Mesodermal cell (in vitro differentiated cells): ENCODE measurements around the gene TRAPPC10.

Experiments used
- H3K27ac ChIP-seq: 2 replicates; pipeline ENCODE4 v1.7.0; 2013; ENCODE audit warnings: mild to moderate bottlenecking, low read depth, low read length, moderate library complexity; ENCODE audit not compliant: severe bottlenecking
- H3K36me3 ChIP-seq: 2 replicates; pipeline ENCODE4 v1.7.1; 2013; ENCODE audit warnings: mild to moderate bottlenecking, low read length, moderate library complexity; ENCODE audit not compliant: control insufficient read depth, insufficient read depth
- H3K4me1 ChIP-seq: one replicate; pipeline ENCODE4 v1.7.1; 2013; ENCODE audit warnings: mild to moderate bottlenecking, low read length; ENCODE audit not compliant: insufficient read depth, control insufficient read depth, poor library complexity, severe bottlenecking
- H3K4me3 ChIP-seq: 2 replicates; pipeline ENCODE4 v1.7.0; 2013; ENCODE audit warnings: low read length, control low read depth, mild to moderate bottlenecking; ENCODE audit not compliant: insufficient read depth, poor library complexity, severe bottlenecking; ENCODE audit errors: extremely low read depth
- H3K9me3 ChIP-seq: 2 replicates; pipeline ENCODE4 v1.7.1; 2013; ENCODE audit warnings: mild to moderate bottlenecking, low read length, moderate library complexity; ENCODE audit not compliant: control insufficient read depth
- whole genome bisulfite sequencing, 2 experiments: methylation state at CpG; one replicate each; pipeline ENCODE4 v1.1.5; 2013; ENCODE audit warnings: missing lambda C conversion rate in 2 of 2; ENCODE audit not compliant: insufficient coverage in 2 of 2; 5-methylcytosine and 5-hydroxymethylcytosine counted together

Gene TRAPPC10

GRCh38 chr21:43971992-43972255, 40.2 kb upstream of the TRAPPC10 start:
- Histone ChIP-seq H3K4me1 (no peaks in the 10 kb centered on the region), H3K27ac (no peak overlapping the region), H3K4me3 (no peak overlapping the region), H3K9me3 (no peaks in the 10 kb centered on the region), H3K36me3 (peaks cover 4% of the 10 kb centered on the region)
- WGBS, 2 experiments: 92 to 95% methylated on average over 7 to 10 of the region's 11 CpGs

- Histone ChIP-seq H3K27ac (no peak overlapping the region), H3K4me1 (no peaks in the 10 kb centered on the region), H3K9me3 (no peaks in the 10 kb centered on the region), H3K36me3 (peaks cover 4% of the 10 kb centered on the region), H3K4me3 (no peak overlapping the region)
- 92 to 95% methylated on average over 26 to 27 of the region's 29 CpGs for WGBS, 2 experiments
Measured at GRCh38 chr21:43972850-43973633, 39.1 kb upstream of the TRAPPC10 start.

- no peak overlapping the region for H3K4me3 ChIP-seq
- H3K27ac ChIP-seq: no peak overlapping the region
- no peaks in the 10 kb centered on the region for H3K9me3 ChIP-seq
- H3K4me1 ChIP-seq: no peaks in the 10 kb centered on the region
- 92 to 97% methylated on average over 10 of the region's 12 CpGs for WGBS, 2 experiments
- peaks cover 4% of the 10 kb centered on the region for H3K36me3 ChIP-seq
Measured at GRCh38 chr21:43973634-43973955, 38.5 kb upstream of the TRAPPC10 start.

- no peaks in the 10 kb centered on the region for H3K4me1 ChIP-seq
- peaks cover 4% of the 10 kb centered on the region for H3K36me3 ChIP-seq
- H3K27ac ChIP-seq: no peak overlapping the region
- H3K4me3 ChIP-seq: no peak overlapping the region
- 89 to 93% methylated on average over 16 of the region's 16 CpGs for WGBS, 2 experiments
- no peaks in the 10 kb centered on the region for H3K9me3 ChIP-seq
Measured at GRCh38 chr21:43974791-43975468, 37.2 kb upstream of the TRAPPC10 start.

- Histone ChIP-seq H3K4me3 (no peak overlapping the region), H3K27ac (no peak overlapping the region), H3K4me1 (peaks cover 4% of the 10 kb centered on the region), H3K36me3 (peaks cover 4% of the 10 kb centered on the region), H3K9me3 (no peaks in the 10 kb centered on the region)
- 6 to 9% methylated on average over 14 to 15 of the region's 24 CpGs for WGBS, 2 experiments
Measured at GRCh38 chr21:43975469-43976098, 36.5 kb upstream of the TRAPPC10 start.

GRCh38 chr21:43976661-43977060, 35.4 kb upstream of the TRAPPC10 start:
- H3K4me3 ChIP-seq: no peak overlapping the region
- no peaks in the 10 kb centered on the region for H3K36me3 ChIP-seq
- H3K4me1 ChIP-seq: peaks cover 11% of the 10 kb centered on the region
- WGBS, 2 experiments: 92 to 94% methylated on average over 6 to 7 of the region's 9 CpGs
- no peak overlapping the region for H3K27ac ChIP-seq
- no peaks in the 10 kb centered on the region for H3K9me3 ChIP-seq

- no peaks in the 10 kb centered on the region for H3K36me3 ChIP-seq
- H3K4me3 ChIP-seq: no peak overlapping the region
- H3K9me3 ChIP-seq: no peaks in the 10 kb centered on the region
- 92 to 97% methylated on average over 6 to 7 of the region's 10 CpGs for WGBS, 2 experiments
- H3K27ac ChIP-seq: no peak overlapping the region
- peaks cover 11% of the 10 kb centered on the region for H3K4me1 ChIP-seq
Measured at GRCh38 chr21:43978060-43978459, 34.0 kb upstream of the TRAPPC10 start.

GRCh38 chr21:43979654-43980053, 32.5 kb upstream of the TRAPPC10 start:
- no peak overlapping the region for H3K4me3 ChIP-seq
- H3K9me3 ChIP-seq: no peaks in the 10 kb centered on the region
- H3K4me1 ChIP-seq: peaks cover 11% of the 10 kb centered on the region
- H3K27ac ChIP-seq: no peak overlapping the region
- WGBS, 2 experiments: 89 to 91% methylated on average over 7 of the region's 7 CpGs
- no peaks in the 10 kb centered on the region for H3K36me3 ChIP-seq

GRCh38 chr21:43981151-43981870, 30.8 kb upstream of the TRAPPC10 start:
- Histone ChIP-seq H3K36me3 (no peaks in the 10 kb centered on the region), H3K9me3 (no peaks in the 10 kb centered on the region), H3K27ac (no peak overlapping the region), H3K4me1 (peaks cover 11% of the 10 kb centered on the region), H3K4me3 (no peak overlapping the region)
- WGBS, 2 experiments: 86 to 89% methylated on average over 18 to 23 of the region's 26 CpGs

- Histone ChIP-seq H3K9me3 (no peaks in the 10 kb centered on the region), H3K27ac (no peak overlapping the region), H3K4me3 (no peak overlapping the region), H3K4me1 (peaks cover 11% of the 10 kb centered on the region), H3K36me3 (no peaks in the 10 kb centered on the region)
- 62 to 77% methylated on average over 8 to 13 of the region's 13 CpGs for WGBS, 2 experiments
Measured at GRCh38 chr21:43981871-43982210, 30.3 kb upstream of the TRAPPC10 start.
